WTC11 (cell line): ENCODE data around the gene ZNF627. TPM values are rescaled to one million over a fixed set of nuclear protein-coding genes. Genes with fewer than 3 reads are reported as not detected.
"Not testable (repeated sequence)": the region's sequence is repeated elsewhere in the genome, so short reads cannot be mapped to it uniquely, and the experiment has no call there.

Source experiments
- ATAC-seq: fragments of 200-7000 bp; cut with Tn5 transposase; 2 replicates; pipeline ENCODE4 v1.10.0; 2021; ENCODE audit warnings: mild to moderate bottlenecking, moderate library complexity
- CTCF ChIA-PET: fragments of 300-600 bp; sonication (Branson Sonifier 250); formaldehyde crosslinking; loops from one replicate; lab custom pipeline; 2021; ENCODE audit warnings: antibody characterized with exemption; lab: Charles Lee
- POLR2A ChIA-PET: fragments of 350-600 bp; sonication (Branson Sonifier 250); formaldehyde crosslinking; loops from one replicate; lab custom pipeline; 2021; ENCODE audit warnings: antibody characterized with exemption; lab: Charles Lee
- DNase-seq: peaks from one replicate; pipeline ENCODE4 v3.0.0; 2021; ENCODE audit warnings: low spot score
- H3K27ac Mint-ChIP-seq: 2 replicates; pipeline ENCODE4 v1.8.0; 2021; ENCODE audit warnings: mixed read lengths
- H3K27me3 Mint-ChIP-seq: 2 replicates; pipeline ENCODE4 v1.8.0; 2021; ENCODE audit warnings: low read depth, mild to moderate bottlenecking, moderate library complexity, mixed read lengths
- H3K36me3 Mint-ChIP-seq: 2 replicates; pipeline ENCODE4 v1.8.0; 2021; ENCODE audit warnings: mixed read lengths
- H3K4me1 Mint-ChIP-seq: 2 replicates; pipeline ENCODE4 v1.8.0; 2022; ENCODE audit warnings: mixed read lengths
- H3K4me3 Mint-ChIP-seq: 2 replicates; pipeline ENCODE4 v1.8.0; 2021; ENCODE audit warnings: mild to moderate bottlenecking, moderate library complexity, mixed read lengths
- H3K9me3 Mint-ChIP-seq: 2 replicates; pipeline ENCODE4 v1.8.0; 2021; ENCODE audit warnings: mixed read lengths
- E2F1 ChIP-seq: sonication (generic); formaldehyde crosslinking; IDR thresholded peaks from 2 replicates; pipeline ENCODE4 v1.8.0; 2022; ENCODE audit warnings: mild to moderate bottlenecking, missing genetic modification reagents
- ERG ChIP-seq: fragments of 250-450 bp; sonication (Bioruptor Pico); IDR thresholded peaks from 2 replicates; pipeline ENCODE4 v1.8.0; 2021; ENCODE audit warnings: mild to moderate bottlenecking
- ESRRA ChIP-seq: sonication (generic); formaldehyde crosslinking; IDR thresholded peaks from 2 replicates; pipeline ENCODE4 v1.8.1; 2022; ENCODE audit warnings: mild to moderate bottlenecking, missing genetic modification reagents, borderline replicate concordance
- ETV6 ChIP-seq: sonication (generic); formaldehyde crosslinking; IDR thresholded peaks from 2 replicates; pipeline ENCODE4 v1.8.1; 2022; ENCODE audit warnings: mild to moderate bottlenecking, missing genetic modification reagents
- GRHL2 ChIP-seq: fragments of 250-450 bp; sonication (Bioruptor Pico); IDR thresholded peaks from 2 replicates; pipeline ENCODE4 v1.8.0; 2022; ENCODE audit warnings: mild to moderate bottlenecking, moderate library complexity; ENCODE audit not compliant: insufficient replicate concordance, severe bottlenecking
- IRF1 ChIP-seq: sonication (generic); formaldehyde crosslinking; IDR thresholded peaks from 2 replicates; pipeline ENCODE4 v1.8.0; 2023; ENCODE audit warnings: missing genetic modification reagents
- JUN ChIP-seq: sonication (generic); formaldehyde crosslinking; IDR thresholded peaks from 2 replicates; pipeline ENCODE4 v1.8.0; 2023; ENCODE audit warnings: mild to moderate bottlenecking, missing genetic modification reagents
- KAT7 ChIP-seq: sonication (generic); formaldehyde crosslinking; IDR thresholded peaks from 2 replicates; pipeline ENCODE4 v1.8.1; 2023; ENCODE audit warnings: missing genetic modification reagents, mild to moderate bottlenecking, borderline replicate concordance
- NFE2L1 ChIP-seq: sonication (generic); formaldehyde crosslinking; IDR thresholded peaks from 2 replicates; pipeline ENCODE4 v1.8.1; 2023; ENCODE audit warnings: missing genetic modification reagents
- NR2C2 ChIP-seq: sonication (generic); formaldehyde crosslinking; IDR thresholded peaks from 2 replicates; pipeline ENCODE4 v1.8.0; 2022; ENCODE audit warnings: mild to moderate bottlenecking, missing genetic modification reagents
- RORB ChIP-seq: fragments of 250-450 bp; sonication (Bioruptor Pico); IDR thresholded peaks from 2 replicates; pipeline ENCODE4 v1.9.0; 2021; ENCODE audit warnings: mild to moderate bottlenecking
- TEAD1 ChIP-seq: sonication (generic); formaldehyde crosslinking; IDR thresholded peaks from 2 replicates; pipeline ENCODE4 v1.8.0; 2022; ENCODE audit warnings: mild to moderate bottlenecking, missing genetic modification reagents
- ZNF512 ChIP-seq: sonication (generic); formaldehyde crosslinking; IDR thresholded peaks from 2 replicates; pipeline ENCODE4 v1.8.1; 2022; ENCODE audit warnings: missing genetic modification reagents, borderline replicate concordance
- total RNA-seq: library from RNA; stranded (reverse); gene quantifications from 3 replicates; pipeline ENCODE4 v1.2.3, GENCODE V29; 2021
- TF ChIP-seq, protein P1 (sequence below): sonication (generic); formaldehyde crosslinking; IDR thresholded peaks from 2 replicates; pipeline ENCODE4 v1.8.0; 2022; ENCODE audit warnings: mild to moderate bottlenecking, missing genetic modification reagents
- TF ChIP-seq, protein P2 (sequence below): fragments of 250-450 bp; sonication (Bioruptor Pico); IDR thresholded peaks from 2 replicates; pipeline ENCODE4 v1.9.0; 2021; ENCODE audit warnings: mild to moderate bottlenecking
- TF ChIP-seq, protein P3 (sequence below): sonication (generic); formaldehyde crosslinking; IDR thresholded peaks from 2 replicates; pipeline ENCODE4 v1.8.1; 2022; ENCODE audit warnings: mild to moderate bottlenecking, missing genetic modification reagents, moderate library complexity, borderline replicate concordance
- TF ChIP-seq, protein P4 (sequence below): sonication (generic); formaldehyde crosslinking; conservative IDR thresholded peaks from 2 replicates; pipeline ENCODE4 v1.8.1; 2022; ENCODE audit warnings: mild to moderate bottlenecking, missing genetic modification reagents

The ZNF627 gene
- total RNA-seq, 1 experiment from 2014 or later, result 12.6 TPM

GRCh38 chr19:11617180-11618062 is 20.1 kb downstream of the ZNF627 start:
- POLR2A ChIA-PET, result no interaction called here
- no peak for DNase-seq
- Mint-ChIP-seq H3K4me1 (peaks cover 4% of the 10 kb centered on the region; the same call in 1 of the 2 replicates), H3K27ac (no peak overlapping the region), H3K9me3 (peaks cover 23% of the 10 kb centered on the region), H3K4me3 (no peak overlapping the region), H3K27me3 (no peaks in the 10 kb centered on the region), H3K36me3 (peaks cover 72% of the 10 kb centered on the region)
- CTCF ChIA-PET, result no interaction called here
- no peak for TF ChIP-seq ZNF512
- no peak for TF ChIP-seq ERG (CRISPR knock-in tag)
- no peak for TF ChIP-seq RORB (CRISPR knock-in tag)
- TF ChIP-seq NR2C2 (CRISPR knock-in tag), result no peak
- TF ChIP-seq ETV6 (CRISPR knock-in tag), result no peak
- no peak for TF ChIP-seq ESRRA (CRISPR knock-in tag)
- no peak for TF ChIP-seq NFE2L1
- ATAC-seq, result no peak

DNA sequence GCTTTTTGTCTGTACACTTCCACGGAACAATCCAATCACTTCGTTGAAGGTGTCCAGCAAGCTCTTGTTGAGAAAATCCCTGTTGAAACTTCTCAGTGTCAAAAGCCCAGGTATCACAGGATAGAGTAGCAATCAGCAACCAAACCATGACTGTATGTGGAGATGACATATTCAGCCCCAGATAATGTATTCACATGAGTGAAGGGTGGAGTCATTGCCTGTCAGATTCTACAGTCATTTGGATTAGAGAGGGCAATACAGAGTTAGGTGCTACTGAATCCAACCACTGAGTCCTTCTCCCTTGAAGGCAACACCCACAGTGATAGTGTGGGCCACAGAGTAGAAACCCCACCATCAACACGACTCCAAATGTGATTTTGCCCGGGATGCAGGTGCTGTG is 23.3 kb downstream of the ZNF627 start:
- Mint-ChIP-seq H3K4me3 (no peak overlapping the region), H3K27me3 (peaks cover 23% of the 10 kb centered on the region), H3K9me3 (peaks cover 20% of the 10 kb centered on the region), H3K4me1 (peaks cover 21% of the 10 kb centered on the region), H3K36me3 (peaks cover 52% of the 10 kb centered on the region), H3K27ac (no peak overlapping the region; the same call in 1 of the 2 replicates)
- TF ChIP-seq E2F1 (no peak), KAT7 (CRISPR knock-in tag) (no peak)
- DNase-seq, result no peak
- no peak for ATAC-seq
- ChIA-PET CTCF (no interaction called here), POLR2A (no interaction called here)

GRCh38 chr19:11622401-11622800 is 25.1 kb downstream of the ZNF627 start:
- H3K36me3 Mint-ChIP-seq, result peaks cover 34% of the 10 kb centered on the region
- H3K27ac Mint-ChIP-seq, DNase-seq, H3K9me3 Mint-ChIP-seq, H3K4me3 Mint-ChIP-seq, ATAC-seq: not testable (repeated sequence)
- peaks cover 21% of the 10 kb centered on the region for H3K4me1 Mint-ChIP-seq
- peaks cover 34% of the 10 kb centered on the region for H3K27me3 Mint-ChIP-seq
- ChIA-PET POLR2A (interaction anchor here (0.9 kb wide), 1 partner anchor 17 kb away, joined by 3 read pairs; no protein-coding TSS in a partner anchor), CTCF (interaction anchor here (0.8 kb wide), 1 partner anchor 77 kb away, joined by 3 read pairs; no protein-coding TSS in a partner anchor)

- DNase-seq, result no peak
- no peaks in the 10 kb centered on the region for H3K9me3 Mint-ChIP-seq
- H3K4me3 Mint-ChIP-seq, result peak overlapping the region; percentile 74
- ChIA-PET POLR2A (no interaction called here), CTCF (interaction anchor here (1.1 to 1.5 kb wide), 2 partner anchors 76 to 173 kb away, joined by 4 to 6 read pairs; no protein-coding TSS in a partner anchor)
- no peak overlapping the region for H3K27ac Mint-ChIP-seq
- no peak for ATAC-seq
- H3K4me1 Mint-ChIP-seq, result peaks cover 21% of the 10 kb centered on the region
- H3K36me3 Mint-ChIP-seq, result peaks cover 17% of the 10 kb centered on the region
- peaks cover 34% of the 10 kb centered on the region for H3K27me3 Mint-ChIP-seq
- no peak for TF ChIP-seq GRHL2 (CRISPR knock-in tag)
- TF ChIP-seq, protein P1, sequence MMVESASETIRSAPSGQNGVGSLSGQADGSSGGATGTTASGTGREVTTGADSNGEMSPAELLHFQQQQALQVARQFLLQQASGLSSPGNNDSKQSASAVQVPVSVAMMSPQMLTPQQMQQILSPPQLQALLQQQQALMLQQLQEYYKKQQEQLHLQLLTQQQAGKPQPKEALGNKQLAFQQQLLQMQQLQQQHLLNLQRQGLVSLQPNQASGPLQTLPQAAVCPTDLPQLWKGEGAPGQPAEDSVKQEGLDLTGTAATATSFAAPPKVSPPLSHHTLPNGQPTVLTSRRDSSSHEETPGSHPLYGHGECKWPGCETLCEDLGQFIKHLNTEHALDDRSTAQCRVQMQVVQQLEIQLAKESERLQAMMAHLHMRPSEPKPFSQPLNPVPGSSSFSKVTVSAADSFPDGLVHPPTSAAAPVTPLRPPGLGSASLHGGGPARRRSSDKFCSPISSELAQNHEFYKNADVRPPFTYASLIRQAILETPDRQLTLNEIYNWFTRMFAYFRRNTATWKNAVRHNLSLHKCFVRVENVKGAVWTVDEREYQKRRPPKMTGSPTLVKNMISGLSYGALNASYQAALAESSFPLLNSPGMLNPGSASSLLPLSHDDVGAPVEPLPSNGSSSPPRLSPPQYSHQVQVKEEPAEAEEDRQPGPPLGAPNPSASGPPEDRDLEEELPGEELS (CRISPR knock-in tag), result no peak
- TF ChIP-seq, protein P2, sequence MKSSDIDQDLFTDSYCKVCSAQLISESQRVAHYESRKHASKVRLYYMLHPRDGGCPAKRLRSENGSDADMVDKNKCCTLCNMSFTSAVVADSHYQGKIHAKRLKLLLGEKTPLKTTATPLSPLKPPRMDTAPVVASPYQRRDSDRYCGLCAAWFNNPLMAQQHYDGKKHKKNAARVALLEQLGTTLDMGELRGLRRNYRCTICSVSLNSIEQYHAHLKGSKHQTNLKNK (CRISPR knock-in tag), result no peak
- TF ChIP-seq, protein P3, sequence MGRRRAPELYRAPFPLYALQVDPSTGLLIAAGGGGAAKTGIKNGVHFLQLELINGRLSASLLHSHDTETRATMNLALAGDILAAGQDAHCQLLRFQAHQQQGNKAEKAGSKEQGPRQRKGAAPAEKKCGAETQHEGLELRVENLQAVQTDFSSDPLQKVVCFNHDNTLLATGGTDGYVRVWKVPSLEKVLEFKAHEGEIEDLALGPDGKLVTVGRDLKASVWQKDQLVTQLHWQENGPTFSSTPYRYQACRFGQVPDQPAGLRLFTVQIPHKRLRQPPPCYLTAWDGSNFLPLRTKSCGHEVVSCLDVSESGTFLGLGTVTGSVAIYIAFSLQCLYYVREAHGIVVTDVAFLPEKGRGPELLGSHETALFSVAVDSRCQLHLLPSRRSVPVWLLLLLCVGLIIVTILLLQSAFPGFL (CRISPR knock-in tag), result no peak
- TF ChIP-seq IRF1, result no peak
- TF ChIP-seq JUN, result no peak
- TF ChIP-seq, protein P4, sequence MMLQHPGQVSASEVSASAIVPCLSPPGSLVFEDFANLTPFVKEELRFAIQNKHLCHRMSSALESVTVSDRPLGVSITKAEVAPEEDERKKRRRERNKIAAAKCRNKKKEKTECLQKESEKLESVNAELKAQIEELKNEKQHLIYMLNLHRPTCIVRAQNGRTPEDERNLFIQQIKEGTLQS (CRISPR knock-in tag), result no peak
- TF ChIP-seq TEAD1 (CRISPR knock-in tag), result no peak
These were observed 26.8 kb downstream of the ZNF627 start for GRCh38 chr19:11624069-11624463.
